Measurements from ENCODE around the gene FHAD1. TPM values are rescaled to one million over a fixed set of nuclear protein-coding genes. Genes with fewer than 3 reads are reported as not detected.

The FHAD1 gene
- polyA plus RNA-seq, 1 donor, result 0.79 TPM

Other genes with a start within 250 kb of the FHAD1 start
- 35.7 TPM for gene TMEM51, start 93.5 kb upstream of the FHAD1 start, polyA plus RNA-seq
- gene EFHD2, start 162.7 kb downstream of the FHAD1 start, polyA plus RNA-seq, result 57.2 TPM
- gene CTRC, start 191.2 kb downstream of the FHAD1 start, polyA plus RNA-seq, result 0.12 TPM
- gene CELA2A, start 209.5 kb downstream of the FHAD1 start, polyA plus RNA-seq, result 0.18 TPM
- not detected for gene CELA2B, start 228.9 kb downstream of the FHAD1 start, polyA plus RNA-seq

All from large intestine (tissue), 1 donor.